IMR-90 (cell line): ENCODE data around the gene PCED1B. TPM values are rescaled to one million over a fixed set of nuclear protein-coding genes. Genes with fewer than 3 reads are reported as not detected.

Experiments used
- ATAC-seq: fragments of 200-7000 bp; cut with Tn5 transposase; 2 replicates; pipeline ENCODE4 v1.9.1; 2020; ENCODE audit warnings: low read depth, mild to moderate bottlenecking, moderate library complexity
- BruUV-seq: library from RNA; stranded (reverse); fragments of 400-500 nt; replicated peaks from 2 replicates; lab custom pipeline; 2021; lab: Mats Ljungman, UMichigan
- CTCF ChIA-PET: fragments of 300-600 bp; formaldehyde crosslinking; extraction: SDS; loops from one replicate; lab custom pipeline; 2021; ENCODE audit warnings: antibody characterized with exemption; lab: Yijun Ruan, JAX
- POLR2A ChIA-PET: fragments of 300-600 bp; sonication (Branson Sonifier 250); formaldehyde crosslinking; loops from one replicate; lab custom pipeline; 2022; ENCODE audit warnings: antibody characterized with exemption; ENCODE audit not compliant: unreplicated experiment; lab: Charles Lee
- DNase-seq: peaks from one replicate; pipeline ENCODE4 v3.0.0; 2013
- H2AFZ ChIP-seq: replicated peaks from 2 replicates; pipeline ENCODE3; 2013; ENCODE audit warnings: low read length, mild to moderate bottlenecking; ENCODE audit not compliant: poor library complexity
- H2AK5ac ChIP-seq: 2 replicates; pipeline ENCODE4 v1.6.1; 2013; ENCODE audit warnings: low read depth, low read length, inconsistent platforms
- H2AK9ac ChIP-seq: replicated peaks from 2 replicates; pipeline ENCODE3; 2013; ENCODE audit warnings: mild to moderate bottlenecking, low read depth, low read length, moderate library complexity; ENCODE audit not compliant: poor library complexity
- H2BK120ac ChIP-seq: 2 replicates; pipeline ENCODE4 v1.6.1; 2013; ENCODE audit warnings: low read depth, low read length, inconsistent platforms
- H2BK15ac ChIP-seq: 3 replicates; pipeline ENCODE4 v1.6.1; 2013; ENCODE audit warnings: low read depth, low read length, inconsistent platforms
- H2BK20ac ChIP-seq: 2 replicates; pipeline ENCODE4 v1.6.1; 2013; ENCODE audit warnings: low read depth, mild to moderate bottlenecking, inconsistent platforms, low read length, moderate library complexity
- H2BK5ac ChIP-seq: 2 replicates; pipeline ENCODE4 v1.6.1; 2013; ENCODE audit warnings: mild to moderate bottlenecking, low read depth, low read length, inconsistent platforms; ENCODE audit not compliant: poor library complexity, severe bottlenecking
- H3K14ac ChIP-seq: replicated peaks from 2 replicates; pipeline ENCODE4 v1.6.1; 2013; ENCODE audit warnings: low read depth, low read length, inconsistent platforms
- H3K18ac ChIP-seq: 2 replicates; pipeline ENCODE4 v1.6.1; 2013; ENCODE audit warnings: low read depth, low read length, control low read depth
- H3K23ac ChIP-seq: 2 replicates; pipeline ENCODE4 v1.6.1; 2013; ENCODE audit warnings: low read depth, low read length, inconsistent platforms
- H3K27ac ChIP-seq: 2 replicates; pipeline ENCODE4 v1.5.1; 2013; ENCODE audit warnings: mild to moderate bottlenecking, control low read depth, low read length; ENCODE audit not compliant: insufficient read depth
- H3K27me3 ChIP-seq: 2 replicates; pipeline ENCODE4 v1.6.1; 2013; ENCODE audit warnings: low read length; ENCODE audit not compliant: control insufficient read depth, insufficient read depth
- H3K36me3 ChIP-seq: 2 replicates; pipeline ENCODE4 v1.6.1; 2013; ENCODE audit warnings: low read length, mixed read lengths; ENCODE audit not compliant: control insufficient read depth, insufficient read depth
- H3K4ac ChIP-seq: 2 replicates; pipeline ENCODE4 v1.6.1; 2013; ENCODE audit warnings: low read depth, low read length, inconsistent platforms
- H3K4me1 ChIP-seq: 2 replicates; pipeline ENCODE4 v1.6.1; 2013; ENCODE audit warnings: low read length, mixed read lengths; ENCODE audit not compliant: control insufficient read depth, insufficient read depth
- H3K4me2 ChIP-seq: 2 replicates; pipeline ENCODE4 v1.6.1; 2013; ENCODE audit warnings: low read depth, mild to moderate bottlenecking, control low read depth, low read length, moderate library complexity
- H3K4me3 ChIP-seq: 2 replicates; pipeline ENCODE4 v1.5.1; 2013; ENCODE audit warnings: low read depth, mild to moderate bottlenecking, control low read depth, low read length, moderate library complexity; ENCODE audit not compliant: insufficient read depth
- H3K56ac ChIP-seq: 2 replicates; pipeline ENCODE4 v1.6.1; 2013; ENCODE audit warnings: low read length, inconsistent platforms; ENCODE audit not compliant: insufficient read depth; ENCODE audit errors: extremely low read depth
- H3K79me1 ChIP-seq, 2 experiments: 2 replicates each; pipeline ENCODE4 v1.6.1; 2013; ENCODE audit warnings: low read length in 2 of 2, inconsistent platforms in 1 of 2, low read depth in 1 of 2
- H3K9ac ChIP-seq: 2 replicates; pipeline ENCODE4 v1.6.1; 2013; ENCODE audit warnings: low read depth, low read length, control low read depth
- H3K9me1 ChIP-seq: 2 replicates; pipeline ENCODE4 v1.6.1; 2013; ENCODE audit warnings: low read length, inconsistent platforms; ENCODE audit not compliant: insufficient read depth
- H3K9me3 ChIP-seq: 2 replicates; pipeline ENCODE4 v1.6.1; 2013; ENCODE audit warnings: low read length; ENCODE audit not compliant: control insufficient read depth, insufficient read depth
- H4K20me1 ChIP-seq: 2 replicates; pipeline ENCODE4 v1.6.1; 2013; ENCODE audit warnings: low read length, inconsistent platforms; ENCODE audit not compliant: insufficient read depth
- H4K5ac ChIP-seq: 2 replicates; pipeline ENCODE4 v1.6.1; 2013; ENCODE audit warnings: mild to moderate bottlenecking, low read depth, low read length, control low read depth
- H4K8ac ChIP-seq, 2 experiments: 2 replicates each; pipeline ENCODE4 v1.6.1; 2013; ENCODE audit warnings: low read depth in 2 of 2, low read length in 2 of 2, control low read depth in 1 of 2, inconsistent platforms in 1 of 2
- H4K91ac ChIP-seq: 2 replicates; pipeline ENCODE4 v1.6.1; 2013; ENCODE audit warnings: low read depth, low read length, inconsistent platforms; ENCODE audit not compliant: insufficient read depth
- BHLHE40 ChIP-seq: fragments of 150-350 bp; IDR thresholded peaks from 2 replicates; pipeline ENCODE4 v1.6.1; 2016; ENCODE audit warnings: mild to moderate bottlenecking, low read depth, low read length
- CEBPB ChIP-seq: IDR thresholded peaks from 2 replicates; pipeline ENCODE4 v1.6.1; 2012; ENCODE audit warnings: low read depth, low read length, improper control_type of control experiment
- CHD1 ChIP-seq: IDR thresholded peaks from 2 replicates; pipeline ENCODE4 v1.6.1; 2012; ENCODE audit warnings: low read depth, low read length, improper control_type of control experiment
- FOS ChIP-seq: fragments of 150-350 bp; IDR thresholded peaks from 2 replicates; pipeline ENCODE4 v1.6.1; 2016; ENCODE audit warnings: low read depth, low read length
- MAZ ChIP-seq: IDR thresholded peaks from 2 replicates; pipeline ENCODE4 v1.6.1; 2012; ENCODE audit warnings: low read depth, mild to moderate bottlenecking, low read length, improper control_type of control experiment, moderate library complexity, borderline replicate concordance
- MXI1 ChIP-seq: IDR thresholded peaks from 2 replicates; pipeline ENCODE4 v1.6.1; 2012; ENCODE audit warnings: low read depth, mild to moderate bottlenecking, low read length, moderate library complexity, borderline replicate concordance
- NFE2L2 ChIP-seq: fragments of 150-350 bp; IDR thresholded peaks from 2 replicates; pipeline ENCODE4 v1.6.1; 2016; ENCODE audit warnings: low read depth, mild to moderate bottlenecking, low read length
- POLR2A ChIP-seq: IDR thresholded peaks from 2 replicates; pipeline ENCODE4 v1.6.1; 2012; ENCODE audit warnings: mild to moderate bottlenecking, low read depth, low read length
- RAD21 ChIP-seq: IDR thresholded peaks from 2 replicates; pipeline ENCODE4 v1.6.1; 2012; ENCODE audit warnings: low read length, improper control_type of control experiment
- RCOR1 ChIP-seq: IDR thresholded peaks from 2 replicates; pipeline ENCODE4 v1.6.1; 2012; ENCODE audit warnings: mild to moderate bottlenecking, low read length, improper control_type of control experiment; ENCODE audit not compliant: insufficient replicate concordance
- RFX5 ChIP-seq: IDR thresholded peaks from 2 replicates; pipeline ENCODE4 v1.8.0; 2012; ENCODE audit warnings: low read depth, mild to moderate bottlenecking, low read length, moderate library complexity
- SMC3 ChIP-seq: fragments of 150-350 bp; IDR thresholded peaks from 2 replicates; pipeline ENCODE4 v1.6.1; 2016; ENCODE audit warnings: low read depth, mild to moderate bottlenecking, antibody characterized with exemption, low read length, moderate library complexity
- WGBS, 2 experiments: methylation state at CpG; one replicate each; pipeline versions ENCODE4 v1.1.5 to v1.1.7; 2013; ENCODE audit warnings: missing lambda C conversion rate in 2 of 2; ENCODE audit not compliant: insufficient read length in 1 of 2; ENCODE audit errors: extremely low coverage in 2 of 2; 5-methylcytosine and 5-hydroxymethylcytosine counted together
- dilution Hi-C: fragments of 300-500 bp; cut with HindIII; formaldehyde crosslinking; loops from one replicate; pipeline ENCODE4 v1.14.3; 2018; ENCODE audit warnings: low sequenced_read_pairs; ENCODE audit not compliant: unreplicated experiment
- in situ Hi-C: fragments of 300-500 bp; cut with MboI; formaldehyde crosslinking; loops from 3 replicates; pipeline ENCODE4 v1.14.3; 2019; ENCODE audit warnings: low sequenced_read_pairs, inconsistent platforms, mixed read lengths
- intact Hi-C: fragments of 100-400 bp; cut with micrococcal nuclease; formaldehyde crosslinking; loops from 2 replicates; pipeline ENCODE4 v1.10.0; 2022
- polyA plus RNA-seq, 3 experiments: library from polyadenylated mRNA; depleted of rRNA; stranded (reverse); fragments of >200 nt; gene quantifications; 2 replicates each; pipeline ENCODE4 v1.2.3, GENCODE V29; 2012; ENCODE audit warnings: low replicate concordance in 1 of 3
- total RNA-seq: library from RNA; depleted of rRNA; stranded (reverse); fragments of >200 nt; gene quantifications from 2 replicates; pipeline ENCODE4 v1.2.3, GENCODE V29; 2012
- TF ChIP-seq, protein P1 (sequence below): fragments of 150-350 bp; IDR thresholded peaks from 2 replicates; pipeline ENCODE4 v1.6.1; 2017; ENCODE audit warnings: mild to moderate bottlenecking, antibody characterized with exemption, low read length, low read depth
- TF ChIP-seq, protein P2 (sequence below): conservative IDR thresholded peaks from 2 replicates; pipeline ENCODE4 v1.5.1; 2012; ENCODE audit warnings: mild to moderate bottlenecking, low read depth, low read length, improper control_type of control experiment
- TF ChIP-seq, protein P3 (sequence below): fragments of 150-350 bp; IDR thresholded peaks from 2 replicates; pipeline ENCODE4 v1.6.1; 2016; ENCODE audit warnings: low read depth, mild to moderate bottlenecking, low read length, moderate library complexity, borderline replicate concordance

PCED1B gene
- total and polyA plus RNA-seq, 2 of the 4 experiments (the other 2 are of a cell fraction): 0.36 to 2.6 TPM

DNA sequence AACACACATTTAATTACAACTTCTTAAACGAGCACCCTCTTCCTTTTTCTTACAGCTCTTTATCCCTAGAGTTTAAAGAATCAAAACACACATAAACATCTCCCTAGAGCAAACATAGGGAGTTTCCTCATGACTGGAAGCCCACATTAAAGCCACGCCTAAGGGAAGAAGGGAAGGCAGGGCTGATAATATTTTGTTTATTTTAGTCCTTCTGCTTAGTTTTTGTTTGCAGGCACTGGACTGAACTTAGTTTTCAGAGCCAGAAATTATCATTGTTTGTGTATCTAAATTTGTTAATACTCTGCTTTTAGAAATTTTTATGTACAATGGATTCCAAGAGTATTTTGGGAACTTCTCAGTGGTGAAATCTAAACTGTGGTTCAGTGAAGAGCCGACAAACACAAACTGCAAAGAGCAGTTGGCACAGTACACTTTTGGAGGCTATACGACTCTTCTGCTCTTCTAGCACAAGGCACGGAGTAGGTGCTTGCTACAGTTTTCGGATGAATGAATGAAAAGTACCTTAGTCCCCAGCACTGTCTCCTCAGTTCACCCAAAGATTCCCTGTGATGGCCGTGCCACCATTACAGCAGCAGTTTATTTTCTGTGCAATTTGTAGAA lies 18.0 kb downstream of the PCED1B start:
- Histone ChIP-seq H2BK5ac (peak overlapping the region; percentile 82), H3K27me3 (no peaks in the 10 kb centered on the region), H3K9me3 (no peaks in the 10 kb centered on the region), H2AFZ (peak overlapping the region; percentile 29), H3K56ac (peak overlapping the region; percentile 87; the same call in 1 of the 2 replicates), H3K9me1 (peaks cover 11% of the 10 kb centered on the region), H4K91ac (peak overlapping the region; percentile 94), H3K36me3 (no peaks in the 10 kb centered on the region), H2AK5ac (peak overlapping the region; percentile 98), H3K14ac (peak overlapping the region; percentile 96), H2BK15ac (peak overlapping the region; percentile 96; the same call in 2 of the 3 replicates), H3K27ac (peak overlapping the region; percentile 19), H3K18ac (peak overlapping the region; percentile 48; the same call in 1 of the 2 replicates), H2AK9ac (peak overlapping the region; percentile 10), H4K20me1 (no peaks in the 10 kb centered on the region), H2BK120ac (peak overlapping the region; percentile 95), H3K4ac (peak overlapping the region; percentile 99), H3K4me3 (no peak overlapping the region), H3K79me1 (peaks cover 9 to 24% of the 10 kb centered on the region in 2 experiments; a peak in 3 of 4 replicates), H3K9ac (peak overlapping the region; percentile 3; the same call in 1 of the 2 replicates), H3K4me2 (peak overlapping the region; percentile 61; the same call in 1 of the 2 replicates), H2BK20ac (peak overlapping the region; percentile 99), H3K23ac (peak overlapping the region; percentile 84), H4K8ac (peak overlapping the region; percentile 67 to 87), H4K5ac (peak overlapping the region; percentile 26; the same call in 1 of the 2 replicates), H3K4me1 (peaks cover 11% of the 10 kb centered on the region)
- BruUV-seq: no TSS peak
- dilution Hi-C loops (no loop called here), in situ Hi-C loops (no loop called here), intact Hi-C loops (loop anchor here (5.0 kb wide), 2 partner anchors 50 to 205 kb away; no protein-coding TSS in a partner anchor)
- DNase-seq: peak; percentile 62
- CTCF ChIA-PET: no interaction called here
- ATAC-seq: peak; percentile 70
- POLR2A ChIA-PET: no interaction called here
- 100% methylated on average over 1 of the region's 7 CpGs; no CpG with 5 or more reads in 1 of the 2 experiments for WGBS, 2 experiments
- TF ChIP-seq FOS: no peak
- TF ChIP-seq BHLHE40: no peak
- TF ChIP-seq RFX5: no peak
- TF ChIP-seq, protein P1, sequence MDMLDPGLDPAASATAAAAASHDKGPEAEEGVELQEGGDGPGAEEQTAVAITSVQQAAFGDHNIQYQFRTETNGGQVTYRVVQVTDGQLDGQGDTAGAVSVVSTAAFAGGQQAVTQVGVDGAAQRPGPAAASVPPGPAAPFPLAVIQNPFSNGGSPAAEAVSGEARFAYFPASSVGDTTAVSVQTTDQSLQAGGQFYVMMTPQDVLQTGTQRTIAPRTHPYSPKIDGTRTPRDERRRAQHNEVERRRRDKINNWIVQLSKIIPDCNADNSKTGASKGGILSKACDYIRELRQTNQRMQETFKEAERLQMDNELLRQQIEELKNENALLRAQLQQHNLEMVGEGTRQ: no peak
- no peak for TF ChIP-seq CEBPB
- no peak for TF ChIP-seq POLR2A
- no peak for TF ChIP-seq MAZ
- TF ChIP-seq, protein P2, sequence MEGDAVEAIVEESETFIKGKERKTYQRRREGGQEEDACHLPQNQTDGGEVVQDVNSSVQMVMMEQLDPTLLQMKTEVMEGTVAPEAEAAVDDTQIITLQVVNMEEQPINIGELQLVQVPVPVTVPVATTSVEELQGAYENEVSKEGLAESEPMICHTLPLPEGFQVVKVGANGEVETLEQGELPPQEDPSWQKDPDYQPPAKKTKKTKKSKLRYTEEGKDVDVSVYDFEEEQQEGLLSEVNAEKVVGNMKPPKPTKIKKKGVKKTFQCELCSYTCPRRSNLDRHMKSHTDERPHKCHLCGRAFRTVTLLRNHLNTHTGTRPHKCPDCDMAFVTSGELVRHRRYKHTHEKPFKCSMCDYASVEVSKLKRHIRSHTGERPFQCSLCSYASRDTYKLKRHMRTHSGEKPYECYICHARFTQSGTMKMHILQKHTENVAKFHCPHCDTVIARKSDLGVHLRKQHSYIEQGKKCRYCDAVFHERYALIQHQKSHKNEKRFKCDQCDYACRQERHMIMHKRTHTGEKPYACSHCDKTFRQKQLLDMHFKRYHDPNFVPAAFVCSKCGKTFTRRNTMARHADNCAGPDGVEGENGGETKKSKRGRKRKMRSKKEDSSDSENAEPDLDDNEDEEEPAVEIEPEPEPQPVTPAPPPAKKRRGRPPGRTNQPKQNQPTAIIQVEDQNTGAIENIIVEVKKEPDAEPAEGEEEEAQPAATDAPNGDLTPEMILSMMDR: no peak
- no peak for TF ChIP-seq RAD21
- no peak for TF ChIP-seq RCOR1
- TF ChIP-seq SMC3: no peak
- TF ChIP-seq CHD1: no peak
- no peak for TF ChIP-seq MXI1
- TF ChIP-seq NFE2L2: no peak
- TF ChIP-seq, protein P3, sequence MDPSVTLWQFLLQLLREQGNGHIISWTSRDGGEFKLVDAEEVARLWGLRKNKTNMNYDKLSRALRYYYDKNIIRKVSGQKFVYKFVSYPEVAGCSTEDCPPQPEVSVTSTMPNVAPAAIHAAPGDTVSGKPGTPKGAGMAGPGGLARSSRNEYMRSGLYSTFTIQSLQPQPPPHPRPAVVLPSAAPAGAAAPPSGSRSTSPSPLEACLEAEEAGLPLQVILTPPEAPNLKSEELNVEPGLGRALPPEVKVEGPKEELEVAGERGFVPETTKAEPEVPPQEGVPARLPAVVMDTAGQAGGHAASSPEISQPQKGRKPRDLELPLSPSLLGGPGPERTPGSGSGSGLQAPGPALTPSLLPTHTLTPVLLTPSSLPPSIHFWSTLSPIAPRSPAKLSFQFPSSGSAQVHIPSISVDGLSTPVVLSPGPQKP: no peak
